ENCODE results near the gene CLGN. TPM values are rescaled to one million over a fixed set of nuclear protein-coding genes. Genes with fewer than 3 reads are reported as not detected.

CLGN gene, protein sequence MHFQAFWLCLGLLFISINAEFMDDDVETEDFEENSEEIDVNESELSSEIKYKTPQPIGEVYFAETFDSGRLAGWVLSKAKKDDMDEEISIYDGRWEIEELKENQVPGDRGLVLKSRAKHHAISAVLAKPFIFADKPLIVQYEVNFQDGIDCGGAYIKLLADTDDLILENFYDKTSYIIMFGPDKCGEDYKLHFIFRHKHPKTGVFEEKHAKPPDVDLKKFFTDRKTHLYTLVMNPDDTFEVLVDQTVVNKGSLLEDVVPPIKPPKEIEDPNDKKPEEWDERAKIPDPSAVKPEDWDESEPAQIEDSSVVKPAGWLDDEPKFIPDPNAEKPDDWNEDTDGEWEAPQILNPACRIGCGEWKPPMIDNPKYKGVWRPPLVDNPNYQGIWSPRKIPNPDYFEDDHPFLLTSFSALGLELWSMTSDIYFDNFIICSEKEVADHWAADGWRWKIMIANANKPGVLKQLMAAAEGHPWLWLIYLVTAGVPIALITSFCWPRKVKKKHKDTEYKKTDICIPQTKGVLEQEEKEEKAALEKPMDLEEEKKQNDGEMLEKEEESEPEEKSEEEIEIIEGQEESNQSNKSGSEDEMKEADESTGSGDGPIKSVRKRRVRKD
- 4.2 to 6.1 TPM (median 5.2 TPM) in 5 replicates for total RNA-seq (2022; extraction: Qiagen RNA extraction; ENCODE audit: low read depth)

DNA sequence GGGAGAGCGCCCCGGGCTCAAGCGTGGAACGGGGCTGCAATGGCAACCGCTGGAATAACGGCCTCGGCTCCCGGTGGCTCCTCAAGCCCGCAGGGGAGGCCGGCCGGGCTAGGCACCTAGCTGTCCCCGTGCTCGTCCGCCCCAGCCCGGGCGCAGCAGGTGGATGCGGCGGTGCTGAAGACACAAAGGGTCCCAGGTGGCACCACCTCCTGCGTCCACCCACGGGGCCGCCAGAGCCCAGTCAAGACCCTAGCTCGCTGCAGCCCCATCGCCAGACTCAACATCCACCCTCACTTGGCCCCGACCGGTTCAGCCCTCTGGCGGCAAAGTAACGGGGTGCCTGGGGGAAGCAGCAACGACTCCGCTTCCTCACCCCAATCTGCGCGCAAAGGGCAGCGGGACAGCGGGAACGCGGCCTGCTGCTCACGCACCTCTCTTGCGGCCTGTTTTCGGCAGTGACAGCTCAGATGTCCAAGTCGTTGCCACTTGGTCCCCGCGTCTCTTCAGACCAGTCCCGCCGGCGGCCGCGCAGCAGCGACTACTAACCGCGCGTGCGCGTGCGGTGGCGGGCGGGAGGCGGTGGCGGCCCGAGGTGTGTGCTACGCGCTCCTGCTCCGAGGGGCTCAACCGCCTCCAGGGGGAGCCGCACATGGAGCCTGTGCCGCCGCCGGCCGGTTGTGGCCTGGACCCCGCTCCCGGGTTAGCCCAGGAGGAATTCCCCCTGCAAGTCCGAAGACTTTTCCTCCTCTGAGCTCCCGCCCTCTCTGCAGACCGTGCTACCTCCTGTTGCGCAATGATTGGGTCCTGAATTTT lies at the start of gene CLGN:
Gene CLGN (minus strand): TSS at position 543 of the 813 bp plus-strand sequence. CDS start 14,570 bp downstream, outside the sequence.

DNA sequence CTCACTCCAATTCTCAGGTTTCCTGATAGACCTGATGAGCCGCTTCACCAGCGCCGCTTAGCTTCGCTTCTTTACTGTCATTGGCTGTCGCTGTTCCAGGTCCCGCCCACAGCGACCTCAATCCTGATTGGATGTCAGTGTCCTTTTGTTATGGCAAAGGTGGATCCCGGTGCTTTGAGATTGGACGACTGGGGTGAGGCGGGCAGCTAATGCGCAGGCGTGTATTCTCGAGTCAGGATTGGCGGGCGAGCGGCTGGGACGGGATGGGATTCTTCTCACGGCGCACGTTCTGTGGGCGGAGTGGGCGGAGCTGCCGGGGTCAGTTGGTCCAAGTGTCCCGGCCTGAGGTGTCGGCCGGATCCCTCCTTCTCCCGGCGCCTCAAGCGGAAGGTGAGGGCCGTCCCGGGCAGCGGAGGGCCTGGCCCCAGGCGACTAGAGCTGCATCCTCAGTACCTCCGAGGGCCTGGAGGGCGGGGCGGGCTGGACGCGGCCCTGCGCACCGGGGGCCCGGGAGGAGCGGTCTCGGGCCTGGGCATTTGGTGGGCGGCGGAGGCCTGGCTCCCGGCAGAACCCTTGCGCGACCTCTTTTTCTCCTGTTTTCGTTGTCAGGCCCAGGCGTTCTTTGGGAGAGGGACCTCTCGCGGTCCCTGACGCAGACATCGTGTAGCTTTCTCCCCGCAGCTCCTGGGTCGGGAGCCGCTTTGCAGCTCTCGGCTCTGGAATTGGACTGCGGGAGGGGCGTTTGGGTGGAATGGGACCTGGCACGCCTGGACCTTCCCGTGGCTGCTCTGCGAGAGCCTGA lies 53.9 kb downstream of the CLGN start, which contains the start of gene SCOC:
Gene SCOC (plus strand): TSS at position 319 of the 802 bp plus-strand sequence. CDS start 5,525 bp downstream, outside the sequence.

Other genes with a start within 250 kb of the CLGN start
- 19.7 to 36.7 TPM (median 31.5 TPM) in 5 replicates for gene SCOC, start 54.0 kb downstream of the CLGN start, total RNA-seq (2022; extraction: Qiagen RNA extraction; ENCODE audit: low read depth)
- not detected in 5 replicates for gene MGAT4D, start 70.6 kb upstream of the CLGN start, total RNA-seq (2022; extraction: Qiagen RNA extraction; ENCODE audit: low read depth)
- 7.3 to 12.9 TPM (median 9.3 TPM) in 5 replicates for gene ELMOD2, start 96.5 kb upstream of the CLGN start, total RNA-seq (2022; extraction: Qiagen RNA extraction; ENCODE audit: low read depth)
- gene UCP1, start 141.3 kb upstream of the CLGN start, total RNA-seq (2022; extraction: Qiagen RNA extraction; ENCODE audit: low read depth), result 0.08 to 0.17 TPM (median 0.09 TPM) in 3 of 5 replicates, not detected in the others

Data from A549 treated with GW870086 at 1 μM for 4 hours (cell line).